Renal cortex interstitium (tissue), 11 donors: ENCODE measurements around the gene RANBP10. TPM values are rescaled to one million over a fixed set of nuclear protein-coding genes. Genes with fewer than 3 reads are reported as not detected.
A peak's percentile ranks its signal among the peaks of the same experiment; 100 is the strongest.

Experiments
- DNase-seq, 11 donors: peaks; one replicate each; pipeline ENCODE4 v3.0.0-alpha.2; 2013; ENCODE audit warnings: low read depth in 9 of 11, low spot score in 4 of 11; ENCODE audit errors: extremely low read depth in 1 of 11
- polyA plus RNA-seq, 3 donors: library from polyadenylated mRNA; unstranded; fragments of 120-200 nt; gene quantifications; one replicate each; pipeline ENCODE4 v1.2.1, GENCODE V29; 2013; ENCODE audit not compliant: insufficient read length in 3 of 3

RANBP10 gene
- polyA plus RNA-seq, 3 donors, result 22.7 to 30.4 (median 25.2) TPM

- DNase-seq, result peak; percentile 77 to 93 (median 89)
These were observed 27.3 kb upstream of the RANBP10 start for GRCh38 chr16:67833415-67834241.

DNA sequence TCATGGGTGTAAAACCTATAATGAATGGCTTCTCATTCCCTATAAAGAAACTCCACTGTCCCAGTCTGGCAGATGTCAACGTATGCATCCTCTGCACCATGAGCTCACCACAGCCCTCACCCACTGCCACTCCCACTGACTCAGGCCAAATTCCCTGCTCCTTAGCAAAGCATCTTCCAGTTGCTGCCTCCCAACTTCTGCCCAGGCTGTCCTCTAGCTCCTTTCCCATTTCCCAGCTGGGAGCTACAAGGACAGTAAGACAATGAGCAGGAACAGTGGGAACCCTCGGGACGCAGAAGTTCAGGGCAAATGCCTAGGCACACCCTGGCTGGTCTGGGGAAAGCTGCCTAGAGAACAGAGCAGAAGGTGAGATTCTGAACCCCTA, 26.7 kb upstream of the RANBP10 start:
- DNase-seq, result no peak

- DNase-seq, result no peak
These were observed 22.3 kb upstream of the RANBP10 start for GRCh38 chr16:67828651-67829050.

DNA sequence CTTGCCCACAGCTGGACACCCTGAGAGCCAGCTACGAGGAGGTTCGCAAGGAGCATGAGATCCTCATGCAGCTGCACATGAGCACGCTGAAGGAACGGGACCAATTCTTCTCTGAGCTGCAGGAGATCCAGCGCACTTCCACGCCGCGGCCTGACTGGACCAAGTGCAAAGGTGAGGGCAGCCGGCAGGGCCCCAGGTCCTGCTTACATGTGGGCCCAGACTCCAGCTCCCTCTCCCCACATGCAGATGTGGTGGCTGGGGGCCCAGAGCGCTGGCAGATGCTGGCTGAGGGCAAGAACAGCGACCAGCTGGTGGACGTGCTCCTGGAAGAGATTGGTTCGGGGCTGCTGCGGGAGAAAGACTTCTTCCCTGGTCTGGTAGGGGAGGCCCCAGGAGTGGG, 19.5 kb upstream of the RANBP10 start:
- DNase-seq, result no peak

DNA sequence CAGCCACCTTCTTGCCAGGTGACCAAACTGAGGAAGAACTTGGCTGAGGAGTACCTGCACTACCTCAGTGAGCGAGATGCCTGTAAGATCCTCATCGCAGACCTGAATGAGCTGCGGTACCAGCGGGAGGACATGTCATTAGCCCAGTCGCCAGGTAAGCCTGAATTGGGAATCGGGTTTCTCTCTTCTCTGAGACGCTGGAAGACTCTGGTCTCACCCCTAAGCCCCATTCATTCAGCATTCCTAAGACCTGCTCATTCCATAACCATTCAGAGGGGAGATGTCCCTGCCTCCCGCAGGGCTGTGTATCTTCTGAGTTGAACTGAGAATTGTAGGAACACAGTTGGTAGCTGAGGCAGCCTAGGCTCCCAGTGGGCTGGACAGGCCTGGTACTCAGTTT, 18.8 kb upstream of the RANBP10 start:
- no peak for DNase-seq

- DNase-seq, result no peak
These were observed 16.2 kb upstream of the RANBP10 start for GRCh38 chr16:67822511-67822910.

DNA sequence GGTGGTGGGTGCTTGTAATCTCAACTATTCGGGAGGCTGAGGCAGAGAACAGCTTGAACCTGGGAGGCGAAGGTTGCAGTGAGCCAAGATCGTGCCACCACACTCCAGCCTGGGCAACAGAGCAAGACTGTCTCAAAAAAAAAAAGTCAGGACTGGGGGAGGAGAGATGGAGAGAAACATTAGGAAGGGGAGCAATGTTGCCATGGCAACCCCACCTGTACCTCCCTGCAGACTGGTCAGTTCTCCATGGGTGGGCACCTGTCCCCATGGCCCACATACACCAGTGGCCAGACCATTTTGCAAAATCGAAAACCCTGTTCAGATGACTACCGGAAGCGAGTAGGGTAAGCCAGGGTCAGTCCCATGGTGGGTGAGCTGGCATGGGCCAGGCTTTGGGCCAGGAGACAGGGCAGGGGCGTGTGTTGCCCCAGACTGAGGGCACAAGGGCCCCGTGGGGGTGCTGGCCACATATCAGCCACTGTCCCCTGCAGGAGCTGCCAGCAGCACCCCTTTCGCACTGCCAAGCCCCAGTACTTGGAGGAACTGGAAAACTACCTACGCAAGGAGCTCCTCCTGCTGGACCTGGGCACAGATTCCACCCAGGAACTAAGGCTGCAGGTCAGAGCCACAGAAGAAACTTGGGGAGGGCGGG, 14.4 kb upstream of the RANBP10 start:
- DNase-seq, result no peak

DNA sequence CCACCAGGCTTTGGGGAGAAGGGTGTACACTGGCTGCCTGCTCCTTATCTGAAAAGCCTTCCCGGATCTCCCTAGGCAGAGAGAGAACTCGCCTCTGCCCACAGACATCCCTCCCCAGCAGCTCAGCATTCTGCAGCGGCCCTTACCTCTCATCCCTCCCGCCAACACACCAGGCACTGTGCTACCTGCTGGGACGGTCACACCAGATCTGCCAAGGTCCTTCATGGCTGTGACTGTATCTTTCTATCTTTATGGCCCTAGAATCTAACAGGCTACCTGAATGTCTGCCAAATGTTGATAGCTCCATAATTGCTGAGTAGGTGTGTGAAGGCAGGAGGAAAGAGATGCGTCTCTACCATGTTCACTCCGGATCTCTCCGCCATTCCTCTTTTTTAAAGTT, 8.2 kb upstream of the RANBP10 start:
- DNase-seq, result no peak

GRCh38 chr16:67811899-67812298, 5.5 kb upstream of the RANBP10 start:
- no peak for DNase-seq

DNA sequence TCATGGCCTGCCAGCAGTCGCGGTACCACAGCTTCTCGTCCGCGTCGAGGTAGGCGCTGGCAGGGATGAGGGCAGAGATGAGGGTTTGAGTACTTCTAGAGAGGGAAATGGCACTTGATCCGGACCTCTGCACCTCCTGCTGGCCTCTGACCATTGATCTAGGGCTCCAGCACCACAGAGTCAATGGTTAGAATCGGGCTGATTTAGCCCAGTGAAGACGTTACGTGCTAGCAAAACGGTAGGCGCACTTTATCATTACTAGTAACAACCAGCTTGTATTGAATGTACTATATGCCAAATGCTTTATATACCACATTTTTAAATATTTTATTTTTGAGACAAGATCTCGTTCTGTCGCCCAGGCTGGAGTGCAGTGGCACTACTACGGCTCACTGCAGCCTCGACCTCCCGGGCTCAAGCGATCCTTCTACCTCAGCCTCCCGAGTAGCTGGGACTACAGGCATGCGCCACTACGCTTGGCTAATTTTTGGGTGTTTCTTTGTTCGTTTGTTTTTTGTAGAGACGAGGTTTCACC, 855 bp upstream of the RANBP10 start:
- no peak for DNase-seq

GRCh38 chr16:67805718-67806427, 487 bp downstream of the RANBP10 start:
- DNase-seq, result peak in 2 of 11 donors; percentile 7 to 9

DNA sequence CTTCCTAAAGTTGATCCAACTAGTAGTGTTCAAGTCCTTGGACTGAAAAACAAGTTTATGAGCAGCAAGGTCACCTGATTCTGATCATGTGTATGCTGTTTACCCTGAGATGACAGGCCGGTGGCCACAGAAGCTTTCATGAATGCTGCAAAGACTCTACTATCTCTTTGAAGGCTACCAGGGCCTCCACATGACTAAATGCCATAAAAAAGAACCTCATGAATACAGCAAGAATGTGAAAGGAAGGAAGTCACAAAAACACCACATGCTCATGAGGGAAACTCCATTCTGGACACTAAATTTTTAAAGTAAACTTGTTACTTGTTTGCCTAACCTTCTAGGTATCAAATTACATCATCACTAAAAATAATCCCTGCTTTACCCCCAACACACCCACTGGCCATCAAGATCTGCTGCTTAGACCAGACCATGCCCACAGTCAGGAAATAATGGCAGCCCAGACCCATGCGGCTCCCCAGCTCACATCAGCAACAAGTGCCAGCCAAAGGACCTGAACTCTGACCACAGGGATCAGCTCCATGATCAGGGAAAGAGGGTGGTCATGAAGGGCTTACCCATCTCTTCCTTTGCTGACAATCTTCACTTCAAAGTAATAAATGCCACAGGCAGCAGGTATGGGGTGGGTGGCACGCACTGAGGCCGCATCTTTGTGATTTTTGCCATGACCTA, 1.4 kb downstream of the RANBP10 start:
- no peak for DNase-seq

DNA sequence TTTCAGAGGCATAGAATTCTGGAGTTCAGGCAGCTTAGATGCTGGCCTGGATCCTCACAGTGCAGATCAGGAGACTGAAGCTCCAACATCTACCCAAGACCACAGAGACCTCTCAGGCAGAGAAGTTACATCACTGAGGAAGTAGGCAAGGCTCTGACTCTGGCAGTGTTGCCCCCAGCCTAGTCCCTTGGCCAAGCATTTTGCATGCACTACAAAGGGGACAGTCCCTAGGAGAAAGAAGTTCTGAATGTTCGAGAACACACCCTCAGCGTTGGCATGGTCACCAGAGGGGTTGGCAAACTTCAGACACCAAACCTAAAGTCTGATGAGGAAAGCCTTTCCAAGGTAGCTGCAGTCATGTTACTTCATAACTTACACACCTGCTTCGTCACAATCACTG, 2.5 kb downstream of the RANBP10 start:
- no peak for DNase-seq

DNA sequence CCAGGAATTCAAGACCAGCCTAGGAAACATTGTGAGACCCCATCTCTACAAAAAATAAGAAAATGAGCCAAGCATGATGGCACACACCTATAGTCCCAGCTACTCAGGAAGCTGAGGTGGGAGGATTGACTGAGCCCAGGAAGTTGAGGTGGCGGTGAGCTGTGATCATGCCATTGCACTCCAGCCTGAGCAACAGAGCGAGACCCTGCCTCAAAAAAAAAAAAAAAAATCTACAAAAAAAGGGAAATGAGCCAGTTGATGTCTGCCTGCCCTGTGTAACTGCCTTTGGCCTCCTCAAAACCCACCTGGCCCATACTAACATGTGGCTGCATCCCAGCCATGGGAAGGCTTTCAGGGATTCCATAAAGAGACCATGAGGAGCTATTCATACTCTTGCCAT, 4.5 kb downstream of the RANBP10 start:
- DNase-seq, result no peak

DNA sequence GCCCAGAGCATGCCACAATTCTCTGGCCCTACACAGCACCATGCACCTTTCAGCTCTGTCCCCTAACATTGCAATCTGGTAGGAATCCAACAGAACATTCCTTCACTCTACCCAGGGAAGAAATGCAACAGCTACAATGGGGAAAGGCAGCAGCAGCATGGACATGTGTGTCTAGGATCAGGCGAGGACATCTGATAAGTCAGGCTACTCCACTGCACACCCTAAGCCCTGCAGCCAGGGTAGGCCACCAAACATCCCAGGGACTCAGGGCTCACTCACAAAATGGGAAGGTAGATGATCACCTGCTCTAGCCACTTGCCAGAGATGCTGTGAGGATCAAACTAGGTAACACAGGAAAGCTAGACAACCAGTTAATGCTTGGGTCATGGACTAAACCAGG, 5.1 kb downstream of the RANBP10 start:
- DNase-seq, result no peak

DNA sequence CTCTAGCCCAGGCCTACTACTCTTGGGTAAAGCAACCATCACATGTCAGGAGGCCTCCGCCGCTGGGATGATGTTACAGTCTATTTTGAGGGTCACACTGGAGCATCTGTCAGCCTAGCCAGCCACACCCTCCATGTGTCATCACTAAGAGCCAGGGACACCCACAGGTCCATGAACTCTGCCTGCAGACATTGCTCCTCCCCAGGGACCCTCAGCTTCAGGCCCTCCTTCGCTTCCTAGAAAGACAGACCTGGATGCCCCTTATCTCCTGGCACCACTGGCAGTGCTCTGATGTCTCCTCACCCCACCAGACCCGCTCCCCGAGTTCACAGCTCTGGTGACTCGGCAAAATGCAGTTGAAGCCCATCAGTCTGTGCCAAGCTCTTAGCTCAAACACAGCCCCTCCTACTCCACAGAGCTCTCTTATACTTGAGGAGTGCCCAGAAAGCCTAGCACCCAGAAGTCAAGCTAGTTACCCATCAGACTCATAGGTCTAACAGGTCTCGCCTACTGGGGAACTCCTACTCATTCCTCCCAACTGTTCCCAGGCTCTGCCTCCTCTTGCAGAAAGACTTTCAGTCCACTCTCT, 5.9 kb downstream of the RANBP10 start:
- DNase-seq, result no peak

DNA sequence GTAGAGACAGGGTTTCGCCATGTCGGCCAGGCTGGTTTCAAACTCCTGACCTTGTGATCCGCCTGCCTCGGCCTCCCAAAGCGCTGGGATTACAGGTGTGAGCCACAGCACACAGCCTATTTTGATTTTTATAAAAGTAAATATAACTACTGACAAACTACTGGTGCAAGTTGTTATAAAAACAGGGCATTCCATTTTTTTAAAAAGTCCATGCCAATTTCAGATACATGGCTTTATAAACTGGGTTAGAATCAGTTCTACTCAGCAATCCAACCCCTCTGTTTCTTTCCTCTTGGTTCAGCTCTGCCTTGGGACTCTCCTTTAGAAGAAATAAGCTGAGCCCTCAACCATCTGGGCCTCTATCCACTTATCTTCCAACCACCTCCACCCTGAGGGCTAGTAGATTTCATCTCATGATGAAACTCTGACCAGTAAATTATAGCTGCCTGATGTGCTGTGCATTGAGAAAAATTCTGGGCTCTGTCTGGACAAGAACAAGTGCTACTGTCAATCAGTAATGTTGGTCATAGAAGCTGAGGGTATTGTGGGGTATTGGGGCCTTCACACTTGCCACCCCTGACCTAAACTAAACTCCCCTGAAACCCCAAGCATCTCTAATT, 10.2 kb downstream of the RANBP10 start:
- no peak for DNase-seq

GRCh38 chr16:67790071-67790470, 16.3 kb downstream of the RANBP10 start:
- DNase-seq, result no peak

GRCh38 chr16:67786491-67786890, 19.9 kb downstream of the RANBP10 start:
- no peak for DNase-seq
